ENCODE data around the gene RNF44. TPM values are rescaled to one million over a fixed set of nuclear protein-coding genes. Genes with fewer than 3 reads are reported as not detected.

Gene RNF44
- total RNA-seq, 1 donor from 2014 or later: 53.0 TPM

DNA sequence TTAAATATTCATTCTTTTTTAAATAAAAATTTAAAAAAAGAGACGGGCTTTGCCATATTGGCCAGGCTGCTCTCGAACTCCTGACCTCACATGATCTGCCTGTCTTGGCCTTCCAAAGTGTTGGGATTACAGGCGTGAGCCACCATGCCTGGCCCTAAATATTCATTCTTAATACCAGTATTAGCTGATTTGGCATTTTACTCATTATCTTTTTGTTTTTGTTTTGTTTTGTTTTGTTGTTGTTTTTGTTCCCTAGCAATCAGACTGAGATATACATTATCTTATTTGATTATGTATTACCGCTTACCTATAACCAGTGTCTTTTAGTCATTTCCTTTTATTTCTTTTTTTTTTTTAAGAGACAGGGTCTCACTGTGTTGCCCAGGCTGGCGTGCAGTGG, 37.9 kb downstream of the RNF44 start:
- Mint-ChIP-seq H3K4me1 (ENCODE audit: unreplicated experiment) (no peaks in the 10 kb centered on the region), H3K9me3 (ENCODE audit: unreplicated experiment) (no peaks in the 10 kb centered on the region), H3K27me3 (ENCODE audit: unreplicated experiment) (no peaks in the 10 kb centered on the region), H3K4me3 (ENCODE audit: unreplicated experiment) (no peak overlapping the region), H3K36me3 (ENCODE audit: unreplicated experiment) (peaks cover 53% of the 10 kb centered on the region), H3K27ac (ENCODE audit: unreplicated experiment) (no peak overlapping the region)
- TF ChIP-seq, protein P1, sequence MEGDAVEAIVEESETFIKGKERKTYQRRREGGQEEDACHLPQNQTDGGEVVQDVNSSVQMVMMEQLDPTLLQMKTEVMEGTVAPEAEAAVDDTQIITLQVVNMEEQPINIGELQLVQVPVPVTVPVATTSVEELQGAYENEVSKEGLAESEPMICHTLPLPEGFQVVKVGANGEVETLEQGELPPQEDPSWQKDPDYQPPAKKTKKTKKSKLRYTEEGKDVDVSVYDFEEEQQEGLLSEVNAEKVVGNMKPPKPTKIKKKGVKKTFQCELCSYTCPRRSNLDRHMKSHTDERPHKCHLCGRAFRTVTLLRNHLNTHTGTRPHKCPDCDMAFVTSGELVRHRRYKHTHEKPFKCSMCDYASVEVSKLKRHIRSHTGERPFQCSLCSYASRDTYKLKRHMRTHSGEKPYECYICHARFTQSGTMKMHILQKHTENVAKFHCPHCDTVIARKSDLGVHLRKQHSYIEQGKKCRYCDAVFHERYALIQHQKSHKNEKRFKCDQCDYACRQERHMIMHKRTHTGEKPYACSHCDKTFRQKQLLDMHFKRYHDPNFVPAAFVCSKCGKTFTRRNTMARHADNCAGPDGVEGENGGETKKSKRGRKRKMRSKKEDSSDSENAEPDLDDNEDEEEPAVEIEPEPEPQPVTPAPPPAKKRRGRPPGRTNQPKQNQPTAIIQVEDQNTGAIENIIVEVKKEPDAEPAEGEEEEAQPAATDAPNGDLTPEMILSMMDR (IDR thresholded peaks at IDR 0.05): no peak
- no peak for DNase-seq (ENCODE audit: extremely low spot score, unreplicated experiment)

DNA sequence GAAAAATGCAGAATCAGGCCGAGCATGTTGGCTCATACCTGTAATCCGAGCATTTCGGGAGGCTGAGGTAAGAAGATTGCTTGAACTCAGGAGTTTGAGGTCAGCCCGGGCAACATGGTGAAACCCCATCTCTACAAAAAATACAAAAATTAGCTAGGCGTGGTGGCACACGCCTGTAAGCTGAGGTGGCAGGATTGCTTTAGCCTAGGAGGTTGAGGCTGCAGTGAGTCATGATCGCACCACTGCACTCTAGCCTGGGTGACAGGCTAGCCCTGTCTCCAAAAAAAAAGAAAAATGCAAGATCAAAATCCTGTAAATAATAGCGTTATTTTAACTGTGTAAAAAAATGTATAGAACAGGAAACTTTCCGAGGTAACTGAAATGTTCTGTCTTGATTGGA, 39.4 kb downstream of the RNF44 start:
- Mint-ChIP-seq H3K4me3 (ENCODE audit: unreplicated experiment) (no peak overlapping the region), H3K36me3 (ENCODE audit: unreplicated experiment) (peaks cover 62% of the 10 kb centered on the region), H3K27ac (ENCODE audit: unreplicated experiment) (no peak overlapping the region), H3K9me3 (ENCODE audit: unreplicated experiment) (no peaks in the 10 kb centered on the region), H3K27me3 (ENCODE audit: unreplicated experiment) (no peaks in the 10 kb centered on the region), H3K4me1 (ENCODE audit: unreplicated experiment) (no peaks in the 10 kb centered on the region)
- no peak for DNase-seq (ENCODE audit: extremely low spot score, unreplicated experiment)
- TF ChIP-seq, protein P1 (IDR thresholded peaks at IDR 0.05): no peak

DNA sequence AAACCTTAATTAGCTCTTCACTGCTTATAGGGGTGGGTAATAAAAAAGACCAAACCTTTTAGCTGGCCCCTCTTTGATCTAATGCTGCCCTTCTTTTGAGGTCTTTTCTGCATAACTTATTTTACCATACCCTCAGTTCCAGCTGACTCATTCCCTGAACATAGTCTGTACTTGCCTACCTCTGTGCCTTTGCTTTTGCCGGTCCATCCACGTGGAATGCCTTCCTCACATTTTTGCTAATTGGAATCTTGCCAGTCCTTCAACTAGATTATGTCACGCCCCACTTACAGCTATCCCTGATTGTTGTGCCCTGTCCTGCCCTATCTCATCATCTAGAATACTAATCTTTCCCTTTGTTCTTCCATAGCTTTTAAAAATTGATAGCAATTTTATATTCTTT, 44.8 kb downstream of the RNF44 start:
- Mint-ChIP-seq H3K4me3 (ENCODE audit: unreplicated experiment) (no peak overlapping the region), H3K36me3 (ENCODE audit: unreplicated experiment) (peaks cover 48% of the 10 kb centered on the region), H3K27me3 (ENCODE audit: unreplicated experiment) (no peaks in the 10 kb centered on the region), H3K4me1 (ENCODE audit: unreplicated experiment) (no peaks in the 10 kb centered on the region), H3K27ac (ENCODE audit: unreplicated experiment) (no peak overlapping the region), H3K9me3 (ENCODE audit: unreplicated experiment) (no peaks in the 10 kb centered on the region)
- no peak for DNase-seq (ENCODE audit: extremely low spot score, unreplicated experiment)
- TF ChIP-seq, protein P1 (IDR thresholded peaks at IDR 0.05): no peak

DNA sequence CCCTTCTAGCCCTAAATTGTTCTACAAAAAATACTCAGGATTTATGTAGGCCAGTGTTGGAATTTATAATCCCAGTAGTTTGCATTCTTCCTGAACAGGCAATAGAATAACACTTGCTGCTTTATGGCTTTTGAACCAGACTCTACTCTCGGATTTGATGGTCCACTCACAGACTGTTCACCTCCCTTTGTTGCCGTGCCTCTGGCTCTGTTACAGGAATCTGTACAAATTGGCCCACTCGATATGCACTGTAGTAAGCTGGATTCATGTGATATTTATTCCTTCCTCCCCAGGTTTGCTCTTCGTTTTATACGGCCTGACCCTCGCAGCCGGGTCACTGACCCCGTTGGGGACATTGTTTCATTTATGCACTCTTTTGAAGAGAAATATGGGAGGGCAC, 45.3 kb downstream of the RNF44 start:
- no peak overlapping the region for H3K4me3 Mint-ChIP-seq (ENCODE audit: unreplicated experiment)
- no peak for DNase-seq (ENCODE audit: extremely low spot score, unreplicated experiment)
- no peaks in the 10 kb centered on the region for H3K27me3 Mint-ChIP-seq (ENCODE audit: unreplicated experiment)
- H3K4me1 Mint-ChIP-seq (ENCODE audit: unreplicated experiment): no peaks in the 10 kb centered on the region
- TF ChIP-seq, protein P1 (IDR thresholded peaks at IDR 0.05): no peak
- no peak overlapping the region for H3K27ac Mint-ChIP-seq (ENCODE audit: unreplicated experiment)
- peaks cover 44% of the 10 kb centered on the region for H3K36me3 Mint-ChIP-seq (ENCODE audit: unreplicated experiment)
- no peaks in the 10 kb centered on the region for H3K9me3 Mint-ChIP-seq (ENCODE audit: unreplicated experiment)

DNA sequence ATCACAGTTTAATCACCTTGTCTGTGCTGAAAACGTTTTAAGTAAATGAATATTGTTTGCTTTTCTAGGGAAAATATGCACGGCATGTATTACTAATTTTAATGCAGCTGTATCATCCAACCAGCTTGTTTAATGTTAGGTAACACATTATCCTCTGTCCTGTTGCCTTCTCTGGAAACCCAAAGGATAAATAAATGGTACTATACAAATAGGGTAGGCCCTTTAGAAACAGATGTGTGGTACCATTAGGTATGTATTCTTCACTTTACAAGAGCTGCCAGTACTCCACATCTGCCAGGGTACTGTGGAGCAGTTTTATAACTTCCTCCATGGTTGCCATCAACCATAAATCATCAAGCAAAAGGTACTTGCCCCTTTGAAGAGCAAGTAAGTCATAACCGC, 46.1 kb downstream of the RNF44 start:
- Mint-ChIP-seq H3K4me1 (ENCODE audit: unreplicated experiment) (no peaks in the 10 kb centered on the region), H3K27ac (ENCODE audit: unreplicated experiment) (no peak overlapping the region), H3K27me3 (ENCODE audit: unreplicated experiment) (no peaks in the 10 kb centered on the region), H3K36me3 (ENCODE audit: unreplicated experiment) (peaks cover 50% of the 10 kb centered on the region), H3K9me3 (ENCODE audit: unreplicated experiment) (no peaks in the 10 kb centered on the region), H3K4me3 (ENCODE audit: unreplicated experiment) (no peak overlapping the region)
- DNase-seq (ENCODE audit: extremely low spot score, unreplicated experiment): no peak
- TF ChIP-seq, protein P1 (IDR thresholded peaks at IDR 0.05): no peak

Measured in osteocyte (in vitro differentiated cells).